Testis (tissue), 3 donors: Measurements from ENCODE around the gene U2SURP. TPM values are rescaled to one million over a fixed set of nuclear protein-coding genes. Genes with fewer than 3 reads are reported as not detected.
"Not testable (repeated sequence)": the region's sequence is repeated elsewhere in the genome, so short reads cannot be mapped to it uniquely, and the experiment has no call there.

Experiments used
- DNase-seq: peaks from one replicate; pipeline ENCODE4 v3.0.0-alpha.2; 2019
- H3K27ac ChIP-seq, 2 donors: fragments of 200-600 bp; sonication (generic); one replicate each; pipeline ENCODE4 v1.5.1; 2019
- H3K27me3 ChIP-seq: fragments of 200-600 bp; sonication (generic); one replicate; pipeline ENCODE4 v1.5.1; 2019
- H3K36me3 ChIP-seq: fragments of 200-600 bp; sonication (generic); one replicate; pipeline ENCODE4 v1.5.1; 2017; ENCODE audit warnings: low read depth; ENCODE audit errors: missing control alignments
- H3K4me1 ChIP-seq: fragments of 200-600 bp; sonication (generic); one replicate; pipeline ENCODE4 v1.5.1; 2019
- H3K4me3 ChIP-seq, 2 donors: fragments of 200-600 bp; sonication (generic); one replicate each; pipeline ENCODE4 v1.5.1; 2017 to 2019
- H3K9me3 ChIP-seq: fragments of 200-600 bp; sonication (generic); one replicate; pipeline ENCODE4 v1.5.1; 2017
- POLR2A ChIP-seq: fragments of 450-650 bp; IDR thresholded peaks from one replicate; pipeline ENCODE4 v1.6.1; 2017; ENCODE audit warnings: antibody characterized with exemption, mild to moderate bottlenecking, moderate library complexity
- WGBS, 2 donors: methylation state at CpG; one replicate each; pipeline ENCODE4 v1.1.5; 2018; 5-methylcytosine and 5-hydroxymethylcytosine counted together
- intact Hi-C: fragments of 100-400 bp; cut with DNase I; formaldehyde crosslinking; loops from one replicate; pipeline ENCODE4 v1.15.1; 2023; ENCODE audit warnings: low total_unique reads
- polyA plus RNA-seq: library from polyadenylated mRNA; stranded (reverse); fragments of 350-450 nt; fragmentation: Illumina TruSeq; extraction: RNeasy Lipid Tissue Mini Kit (QIAGEN cat#74804); gene quantifications from one replicate; pipeline ENCODE4 v1.2.3, GENCODE V29; 2014; ENCODE audit warnings: low read depth, low replicate concordance; ENCODE audit not compliant: insufficient read depth
- total RNA-seq, 2 donors: library from RNA; depleted of rRNA; stranded (reverse); fragments of >200 nt; gene quantifications; one replicate each; pipeline ENCODE4 v1.2.3, GENCODE V29; 2016
- TF ChIP-seq, protein P1 (sequence below), 3 experiments: fragments of 450-650 bp in 2 of 3; fragments of 200-600 bp in 1 of 3; sonication (generic) in 1 of 3; IDR thresholded peaks; one replicate each; pipeline ENCODE4 v1.5.1; 2016 to 2019; ENCODE audit warnings: antibody characterized with exemption in 3 of 3, mild to moderate bottlenecking in 2 of 3, moderate library complexity in 1 of 3

U2SURP gene
- total and polyA plus RNA-seq, 3 donors from 2014 or later = 38.1 to 112 (median 110) TPM

DNA sequence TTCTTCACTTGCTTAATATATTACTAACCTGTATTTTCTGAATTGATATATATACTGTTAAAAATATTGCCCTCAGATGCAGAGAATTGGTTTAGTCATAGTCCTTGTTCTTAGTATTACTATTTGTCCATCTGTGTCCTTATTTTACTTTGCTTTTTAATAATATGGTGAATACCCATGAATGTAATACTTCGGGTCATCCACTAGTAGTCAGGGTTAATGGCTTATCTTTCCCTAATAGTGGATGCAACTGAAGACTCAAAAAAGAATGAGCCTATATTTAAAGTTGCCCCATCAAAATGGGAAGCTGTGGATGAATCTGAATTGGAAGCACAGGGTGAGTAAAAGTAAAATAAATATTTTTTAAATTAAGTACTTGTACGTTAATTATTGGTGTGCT is 36.5 kb downstream of the U2SURP start:
- H3K27me3 ChIP-seq = no peaks in the 10 kb centered on the region
- intact Hi-C loops = no loop called here
- no peak for DNase-seq
- no peaks in the 10 kb centered on the region for H3K36me3 ChIP-seq
- no peak for TF ChIP-seq POLR2A
- TF ChIP-seq, protein P1, sequence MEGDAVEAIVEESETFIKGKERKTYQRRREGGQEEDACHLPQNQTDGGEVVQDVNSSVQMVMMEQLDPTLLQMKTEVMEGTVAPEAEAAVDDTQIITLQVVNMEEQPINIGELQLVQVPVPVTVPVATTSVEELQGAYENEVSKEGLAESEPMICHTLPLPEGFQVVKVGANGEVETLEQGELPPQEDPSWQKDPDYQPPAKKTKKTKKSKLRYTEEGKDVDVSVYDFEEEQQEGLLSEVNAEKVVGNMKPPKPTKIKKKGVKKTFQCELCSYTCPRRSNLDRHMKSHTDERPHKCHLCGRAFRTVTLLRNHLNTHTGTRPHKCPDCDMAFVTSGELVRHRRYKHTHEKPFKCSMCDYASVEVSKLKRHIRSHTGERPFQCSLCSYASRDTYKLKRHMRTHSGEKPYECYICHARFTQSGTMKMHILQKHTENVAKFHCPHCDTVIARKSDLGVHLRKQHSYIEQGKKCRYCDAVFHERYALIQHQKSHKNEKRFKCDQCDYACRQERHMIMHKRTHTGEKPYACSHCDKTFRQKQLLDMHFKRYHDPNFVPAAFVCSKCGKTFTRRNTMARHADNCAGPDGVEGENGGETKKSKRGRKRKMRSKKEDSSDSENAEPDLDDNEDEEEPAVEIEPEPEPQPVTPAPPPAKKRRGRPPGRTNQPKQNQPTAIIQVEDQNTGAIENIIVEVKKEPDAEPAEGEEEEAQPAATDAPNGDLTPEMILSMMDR (IDR thresholded peaks at IDR 0.05) = peak in 1 of 3 experiments; percentile 31
- H3K27ac ChIP-seq = no peak overlapping the region
- WGBS, 2 donors = 94% methylated on average over 2 of the region's 2 CpGs
- H3K4me1 ChIP-seq = no peaks in the 10 kb centered on the region
- H3K4me3 ChIP-seq = no peak overlapping the region
- H3K9me3 ChIP-seq = no peaks in the 10 kb centered on the region

DNA sequence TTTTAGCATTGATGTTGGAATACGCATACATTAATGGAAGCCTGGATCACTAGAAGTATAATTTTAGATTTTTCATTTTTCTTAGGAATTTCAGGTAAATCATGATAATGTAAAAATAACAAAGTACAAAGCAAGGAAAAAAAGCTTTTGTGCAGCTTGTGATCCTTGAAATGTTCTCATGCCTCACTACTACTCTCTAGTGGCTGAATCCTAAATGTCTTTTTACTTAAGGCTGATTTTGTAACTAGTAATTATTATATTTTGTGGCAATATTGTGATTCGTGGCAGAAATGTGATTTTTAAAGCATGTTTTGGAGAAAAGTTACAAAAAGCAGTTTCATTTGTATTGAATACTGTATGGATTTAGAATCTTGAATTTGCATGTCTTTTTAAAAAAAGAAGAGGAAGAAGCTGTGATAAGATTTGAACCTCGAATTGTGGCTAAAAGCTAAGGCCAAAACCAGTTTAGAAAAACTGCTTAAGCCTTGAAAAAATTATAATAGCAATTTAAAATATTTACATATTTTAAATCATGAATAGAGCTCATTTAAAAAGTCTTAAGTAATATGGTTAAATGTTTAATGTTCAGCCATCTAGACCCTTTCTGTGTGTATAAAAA is 39.0 kb downstream of the U2SURP start:
- no peak for DNase-seq
- Histone ChIP-seq H3K27ac (no peak overlapping the region), H3K9me3 (no peaks in the 10 kb centered on the region), H3K27me3 (no peaks in the 10 kb centered on the region), H3K4me3 (no peak overlapping the region), H3K36me3 (no peaks in the 10 kb centered on the region), H3K4me1 (no peaks in the 10 kb centered on the region)
- intact Hi-C loops = no loop called here
- no peak for TF ChIP-seq POLR2A
- TF ChIP-seq, protein P1 (IDR thresholded peaks at IDR 0.05) = peak in 2 of 3 experiments; percentile 24 to 45
- WGBS, 2 donors = 67 to 73% methylated on average over 3 of the region's 3 CpGs

DNA sequence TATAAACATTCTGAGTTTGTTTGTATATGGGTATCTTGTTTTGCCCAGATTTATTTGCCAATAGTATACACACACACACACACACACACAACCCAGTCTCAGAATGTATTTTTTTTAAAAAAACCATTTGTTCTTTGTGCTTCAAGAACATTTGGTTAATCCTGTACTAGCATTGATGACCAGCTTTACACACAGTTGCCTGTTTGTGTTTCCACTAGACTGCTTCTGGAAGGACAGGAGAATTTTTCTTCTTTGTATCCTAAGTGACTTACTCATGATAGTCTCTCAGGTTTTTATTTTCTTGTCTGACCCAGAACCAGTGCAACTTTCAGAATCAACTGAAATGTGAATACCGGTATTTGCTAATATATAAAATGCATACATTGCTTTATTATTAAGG is 40.5 kb downstream of the U2SURP start:
- TF ChIP-seq, protein P1 (IDR thresholded peaks at IDR 0.05) = no peak
- no peak for TF ChIP-seq POLR2A
- Histone ChIP-seq H3K4me3 (no peak overlapping the region), H3K36me3 (no peaks in the 10 kb centered on the region), H3K9me3 (no peaks in the 10 kb centered on the region), H3K27me3 (no peaks in the 10 kb centered on the region), H3K4me1 (no peaks in the 10 kb centered on the region), H3K27ac (peak overlapping the region in 1 of 2 donors; percentile 47)
- DNase-seq = no peak
- 87 to 93% methylated on average over 1 of the region's 1 CpG for WGBS, 2 donors
- intact Hi-C loops = no loop called here

DNA sequence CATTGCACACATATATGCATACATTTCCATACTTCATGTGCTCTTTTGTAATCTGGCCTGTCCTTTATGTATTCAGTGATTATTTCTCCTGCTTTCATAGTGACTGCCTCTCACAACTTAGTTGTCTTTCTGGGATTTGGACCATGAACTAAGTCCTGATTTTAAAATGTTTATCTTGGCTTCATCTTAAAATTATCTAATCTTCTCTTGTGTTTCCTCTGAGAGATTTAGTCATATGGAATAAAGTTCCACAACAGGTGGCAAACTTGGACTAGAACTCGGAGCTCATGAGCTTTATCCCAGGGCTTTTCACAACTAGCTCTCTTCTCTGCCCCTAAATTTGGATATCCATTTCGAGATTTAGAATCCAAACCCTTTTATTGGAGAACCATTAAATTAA is 44.3 kb downstream of the U2SURP start:
- H3K4me3 ChIP-seq = no peak overlapping the region
- DNase-seq = no peak
- TF ChIP-seq POLR2A = no peak
- TF ChIP-seq, protein P1 (IDR thresholded peaks at IDR 0.05) = no peak
- no peaks in the 10 kb centered on the region for H3K36me3 ChIP-seq
- H3K27me3 ChIP-seq = no peaks in the 10 kb centered on the region
- H3K9me3 ChIP-seq = no peaks in the 10 kb centered on the region
- intact Hi-C loops = no loop called here
- WGBS, 2 donors = 82 to 91% methylated on average over 2 of the region's 2 CpGs
- H3K27ac ChIP-seq = no peak overlapping the region
- H3K4me1 ChIP-seq = no peaks in the 10 kb centered on the region

DNA sequence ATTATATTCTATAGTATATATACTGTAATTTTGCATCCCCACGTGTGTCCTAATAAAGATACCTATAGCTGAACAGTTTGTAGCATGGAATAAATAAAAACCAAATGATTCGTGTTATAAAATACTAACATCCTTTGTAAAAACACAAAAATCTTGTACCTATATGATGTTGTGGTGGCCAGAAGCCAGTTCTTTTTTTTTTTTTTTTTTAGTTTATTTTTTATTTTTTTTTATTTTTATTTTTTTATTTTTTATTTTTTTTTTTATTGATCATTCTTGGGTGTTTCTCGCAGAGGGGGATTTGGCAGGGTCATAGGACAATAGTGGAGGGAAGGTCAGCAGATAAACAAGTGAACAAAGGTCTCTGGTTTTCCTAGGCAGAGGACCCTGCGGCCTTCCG is 44.7 kb downstream of the U2SURP start:
- H3K36me3 ChIP-seq, H3K4me3 ChIP-seq, H3K4me1 ChIP-seq, H3K27me3 ChIP-seq, DNase-seq, H3K27ac ChIP-seq, H3K9me3 ChIP-seq, intact Hi-C loops: not testable (repeated sequence)
- WGBS, 2 donors = 81 to 97% methylated on average over 3 to 4 of the region's 5 CpGs
